ENCODE results near the gene LGALS7.
"Not testable (repeated sequence)": the region's sequence is repeated elsewhere in the genome, so short reads cannot be mapped to it uniquely, and the experiment has no call there.

LGALS7 gene

DNA sequence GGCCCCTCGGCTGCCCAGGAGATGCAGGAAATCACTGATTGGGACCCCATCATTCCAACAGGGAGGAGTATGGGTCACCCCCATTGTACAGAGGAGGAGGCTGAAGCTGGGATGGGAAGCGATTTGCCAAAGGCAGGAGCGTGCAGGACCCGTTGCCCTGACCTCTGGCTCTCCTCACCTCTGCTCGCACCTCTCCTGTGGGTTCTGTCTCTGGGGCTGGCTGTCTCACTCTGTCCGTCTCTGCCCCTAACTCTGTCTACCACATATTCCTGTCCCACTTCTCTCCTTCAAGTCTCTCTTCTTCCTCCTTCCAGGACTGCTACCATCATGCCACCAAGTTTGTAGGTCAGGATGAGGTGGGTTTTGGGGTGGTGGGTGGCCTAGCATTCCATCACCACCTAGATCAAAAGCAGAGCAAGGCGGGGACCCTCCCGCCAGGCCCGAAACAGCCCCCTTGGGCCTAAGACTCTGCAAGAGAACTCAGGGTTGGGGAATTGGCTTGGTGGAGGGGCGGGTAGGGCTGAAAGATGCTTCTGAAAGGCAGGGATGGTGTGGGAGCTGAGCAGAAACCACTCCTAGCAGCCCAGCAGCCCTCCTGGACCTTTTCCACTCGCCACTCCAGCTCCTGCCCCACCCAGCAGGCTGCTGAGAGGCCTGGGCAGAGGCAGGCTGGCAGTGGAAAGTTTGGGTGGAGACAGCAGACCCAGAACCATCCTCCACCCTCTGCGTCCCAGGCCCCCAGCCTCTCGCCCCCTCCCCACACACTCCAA lies 1.0 kb upstream of the LGALS7 start:
- no peak for DNase-seq (ENCODE audit: insufficient read length, low spot score)
- TF ChIP-seq PAX5 (IDR thresholded peaks at IDR 0.05; ENCODE audit: insufficient read depth, low read length, severe bottlenecking) (no peak), TAF1 (IDR thresholded peaks at IDR 0.05; ENCODE audit: low read depth, low read length) (no peak), POU2F2 (IDR thresholded peaks at IDR 0.05; ENCODE audit: low read depth, low read length) (no peak), SPI1 (IDR thresholded peaks at IDR 0.05; ENCODE audit: low read depth, low read length) (no peak), POLR2AphosphoS5 (IDR thresholded peaks at IDR 0.05; ENCODE audit: low read depth, low read length) (no peak), POLR2A (IDR thresholded peaks at IDR 0.05; ENCODE audit: low read depth, low read length) (no peak)
- no peak for FAIRE-seq

- not testable (repeated sequence) for DNase-seq (ENCODE audit: insufficient read length, low spot score); FAIRE-seq
Observed at GRCh38 chr19:38771569-38771968, 1.7 kb downstream of the LGALS7 start.

DNA sequence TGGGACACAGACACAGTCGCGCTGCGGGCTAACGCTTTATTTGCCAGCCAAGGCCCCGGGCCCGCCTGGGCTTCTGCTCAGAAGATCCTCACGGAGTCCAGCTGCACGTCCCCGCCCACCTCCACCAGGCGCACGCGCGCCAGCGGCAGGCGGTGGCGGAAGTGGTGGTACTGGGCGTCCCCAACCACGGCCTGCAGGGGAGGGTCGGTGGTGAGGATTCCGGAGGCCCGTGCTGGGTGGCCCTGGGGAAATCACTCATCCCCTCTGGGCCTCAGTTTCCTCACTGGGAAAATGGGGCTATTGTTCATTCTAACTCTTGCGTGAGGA lies 2.4 kb downstream of the LGALS7 start:
- not testable (repeated sequence) for DNase-seq (ENCODE audit: insufficient read length, low spot score)
- FAIRE-seq, result peak; percentile 100

DNA sequence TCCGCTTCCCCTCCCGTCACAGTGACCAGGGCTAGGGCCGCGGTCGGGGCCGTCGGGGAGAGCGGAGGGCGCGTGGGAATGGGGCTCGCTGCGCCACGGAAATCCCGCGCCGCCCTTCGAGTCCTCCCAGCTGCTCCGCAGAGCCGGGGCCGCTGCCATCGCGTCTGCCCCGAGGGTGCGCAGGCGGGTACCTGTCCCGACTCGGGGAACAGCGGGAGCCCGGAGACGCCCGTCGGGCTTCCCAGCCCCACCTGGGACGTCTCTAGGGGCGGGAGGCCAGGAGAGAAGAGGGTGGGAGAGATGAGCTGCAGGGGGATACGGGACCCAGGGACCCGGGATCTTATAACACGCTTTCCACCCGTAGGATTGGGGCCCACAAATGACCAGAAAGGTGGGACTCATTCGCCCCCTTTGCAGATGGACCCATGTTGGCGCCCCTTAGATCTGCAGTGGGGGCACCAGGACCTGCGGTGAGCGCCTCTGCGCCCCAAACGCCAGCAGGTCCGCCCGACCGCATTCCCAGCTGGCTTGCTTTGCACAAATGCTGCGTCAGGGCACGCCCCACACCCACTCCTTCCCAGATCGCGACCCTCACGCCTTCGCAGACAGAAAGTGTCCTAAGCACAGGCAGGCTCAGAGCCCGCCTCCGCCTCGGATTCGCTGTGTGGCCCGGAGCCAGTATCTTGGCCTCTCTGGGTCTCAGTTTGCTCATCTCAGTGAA lies 2.9 kb downstream of the LGALS7 start:
- not testable (repeated sequence) for FAIRE-seq; DNase-seq (ENCODE audit: insufficient read length, low spot score)

GRCh38 chr19:38769635-38770211 lies 3.6 kb downstream of the LGALS7 start:
- DNase-seq (ENCODE audit: insufficient read length, low spot score), result peak; percentile 83
- FAIRE-seq, result peak; percentile 97
- TF ChIP-seq SPI1 (IDR thresholded peaks at IDR 0.05; ENCODE audit: low read depth, low read length) (no peak), POLR2A (IDR thresholded peaks at IDR 0.05; ENCODE audit: low read depth, low read length) (no peak), POU2F2 (IDR thresholded peaks at IDR 0.05; ENCODE audit: low read depth, low read length) (no peak), TAF1 (IDR thresholded peaks at IDR 0.05; ENCODE audit: low read depth, low read length) (0 out of 2 replicates have a peak, but pooled peaks have one; percentile 33), POLR2AphosphoS5 (IDR thresholded peaks at IDR 0.05; ENCODE audit: low read depth, low read length) (no peak), PAX5 (IDR thresholded peaks at IDR 0.05; ENCODE audit: insufficient read depth, low read length, severe bottlenecking) (peak; percentile 72)

DNA sequence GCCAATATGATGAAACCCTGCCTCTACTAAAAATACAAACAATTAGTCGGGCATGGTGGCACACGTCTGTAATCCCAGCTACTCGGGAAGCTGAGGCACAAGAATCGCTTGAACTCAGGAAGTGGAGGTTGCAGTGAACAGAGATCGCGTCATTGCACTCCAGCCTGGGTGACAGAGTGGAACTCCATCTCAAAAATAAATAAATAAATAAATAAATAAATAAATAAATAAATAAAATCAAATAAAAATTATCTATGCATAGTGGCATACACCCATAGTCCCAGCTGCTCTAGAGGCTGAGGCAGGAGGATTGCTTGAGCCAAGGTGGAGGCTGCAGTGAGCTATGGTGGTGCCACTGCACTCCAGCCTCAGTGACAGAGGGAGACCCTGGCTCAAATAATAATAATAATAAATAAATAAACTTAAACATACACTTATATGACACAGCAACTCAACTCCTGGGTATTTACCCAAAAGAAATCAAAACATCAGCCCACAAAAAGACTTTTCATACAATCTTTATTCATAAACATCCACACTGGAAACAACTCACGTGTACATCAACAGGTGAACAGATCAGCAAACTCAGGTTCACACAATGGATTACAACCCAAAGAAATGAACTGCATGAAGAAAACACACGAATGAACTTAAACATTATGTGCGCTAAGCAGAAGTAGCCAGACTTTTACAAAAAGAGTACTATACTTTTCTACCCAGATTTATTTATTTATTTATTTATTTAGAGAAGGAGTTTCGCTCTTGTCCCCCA lies 6.9 kb downstream of the LGALS7 start:
- FAIRE-seq (no peak), DNase-seq (ENCODE audit: insufficient read length, low spot score) (no peak)
- TF ChIP-seq PAX5 (IDR thresholded peaks at IDR 0.05; ENCODE audit: insufficient read depth, low read length, severe bottlenecking) (no peak), POU2F2 (IDR thresholded peaks at IDR 0.05; ENCODE audit: low read depth, low read length) (no peak), POLR2AphosphoS5 (IDR thresholded peaks at IDR 0.05; ENCODE audit: low read depth, low read length) (no peak), POLR2A (IDR thresholded peaks at IDR 0.05; ENCODE audit: low read depth, low read length) (no peak), SPI1 (IDR thresholded peaks at IDR 0.05; ENCODE audit: low read depth, low read length) (no peak), TAF1 (IDR thresholded peaks at IDR 0.05; ENCODE audit: low read depth, low read length) (no peak)

DNA sequence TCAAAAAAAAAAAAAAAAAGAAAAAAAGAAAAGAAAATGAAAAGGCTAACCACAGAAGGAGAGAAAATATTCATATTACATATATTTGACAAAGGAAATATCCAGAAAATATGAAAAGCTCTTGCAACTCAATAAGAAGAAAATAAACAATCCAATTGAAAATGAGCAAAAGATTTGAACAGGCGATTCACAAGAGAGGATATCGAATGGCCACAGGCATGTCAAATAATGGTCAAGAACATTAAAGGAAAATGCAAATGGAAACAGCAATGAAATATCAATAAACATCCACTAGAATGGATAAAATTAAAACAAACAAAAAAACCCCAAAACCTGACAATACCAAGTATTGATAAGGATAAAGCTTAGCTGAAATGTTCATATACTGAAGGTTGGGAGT lies 8.1 kb downstream of the LGALS7 start:
- TF ChIP-seq POU2F2 (IDR thresholded peaks at IDR 0.05; ENCODE audit: low read depth, low read length) (no peak), POLR2A (IDR thresholded peaks at IDR 0.05; ENCODE audit: low read depth, low read length) (no peak), PAX5 (IDR thresholded peaks at IDR 0.05; ENCODE audit: insufficient read depth, low read length, severe bottlenecking) (no peak), TAF1 (IDR thresholded peaks at IDR 0.05; ENCODE audit: low read depth, low read length) (no peak), SPI1 (IDR thresholded peaks at IDR 0.05; ENCODE audit: low read depth, low read length) (no peak), POLR2AphosphoS5 (IDR thresholded peaks at IDR 0.05; ENCODE audit: low read depth, low read length) (no peak)
- FAIRE-seq (no peak), DNase-seq (ENCODE audit: insufficient read length, low spot score) (no peak)

- TF ChIP-seq POU2F2 (IDR thresholded peaks at IDR 0.05; ENCODE audit: low read depth, low read length) (no peak), PAX5 (IDR thresholded peaks at IDR 0.05; ENCODE audit: insufficient read depth, low read length, severe bottlenecking) (no peak), POLR2A (IDR thresholded peaks at IDR 0.05; ENCODE audit: low read depth, low read length) (no peak), POLR2AphosphoS5 (IDR thresholded peaks at IDR 0.05; ENCODE audit: low read depth, low read length) (no peak), SPI1 (IDR thresholded peaks at IDR 0.05; ENCODE audit: low read depth, low read length) (no peak), TAF1 (IDR thresholded peaks at IDR 0.05; ENCODE audit: low read depth, low read length) (no peak)
- DNase-seq (ENCODE audit: insufficient read length, low spot score) (no peak), FAIRE-seq (no peak)
Observed at GRCh38 chr19:38763795-38764220, 9.5 kb downstream of the LGALS7 start.

- not testable (repeated sequence) for FAIRE-seq
Observed at GRCh38 chr19:38761884-38762389, 11.4 kb downstream of the LGALS7 start.

GRCh38 chr19:38760805-38761517 lies 12.4 kb downstream of the LGALS7 start:
- not testable (repeated sequence) for DNase-seq (ENCODE audit: insufficient read length, low spot score); FAIRE-seq

More at GRCh38 chr19:38761884-38762389, 11.4 kb downstream of the LGALS7 start:
- not testable (repeated sequence) for DNase-seq (ENCODE audit: insufficient read length, low spot score)

Measured in GM12891 (cell line).